Left ventricle myocardium inferior (tissue), 1 donor: ENCODE results near the gene CDK6. TPM values are rescaled to one million over a fixed set of nuclear protein-coding genes. Genes with fewer than 3 reads are reported as not detected.
A peak's percentile ranks its signal among the peaks of the same experiment; 100 is the strongest.

Source experiments
- DNase-seq: peaks from one replicate; pipeline ENCODE4 v3.0.0-alpha.2; 2020
- H3K27ac ChIP-seq: fragments of 200-600 bp; replicated peaks from 2 replicates; pipeline ENCODE4 v1.8.0; 2021
- H3K27me3 ChIP-seq: fragments of 200-600 bp; 2 replicates; pipeline ENCODE4 v1.8.0; 2021; ENCODE audit warnings: low read depth
- H3K36me3 ChIP-seq: fragments of 200-600 bp; 2 replicates; pipeline ENCODE4 v1.8.0; 2021
- H3K4me1 ChIP-seq: fragments of 200-600 bp; 2 replicates; pipeline ENCODE4 v1.8.0; 2021
- H3K4me3 ChIP-seq: fragments of 200-600 bp; 2 replicates; pipeline ENCODE4 v1.8.0; 2021; ENCODE audit warnings: mild to moderate bottlenecking, moderate library complexity
- H3K9me3 ChIP-seq: fragments of 200-600 bp; replicated peaks from 2 replicates; pipeline ENCODE4 v1.8.0; 2021
- CTCF ChIP-seq: fragments of 200-600 bp; IDR thresholded peaks from 2 replicates; pipeline ENCODE4 v1.8.0; 2021; ENCODE audit warnings: antibody characterized with exemption, mild to moderate bottlenecking, borderline replicate concordance
- intact Hi-C: fragments of 100-400 bp; cut with micrococcal nuclease; formaldehyde crosslinking; loops from one replicate; pipeline ENCODE4 v1.11.0; 2022
- total RNA-seq: library from RNA; stranded (reverse); fragmentation: NEBNext Ultra II Directional; extraction: Animal tissue kit (Norgen Biotek cat#: 25700); gene quantifications from one replicate; pipeline ENCODE4 v1.2.1, GENCODE V29; 2021
- donor health status: DM: no; HTN: yes; CAD: no; lungs with severe emphysema.

Gene CDK6
- total RNA-seq, 1 donor from 2014 or later, result 16.5 TPM

- Histone ChIP-seq H3K4me1 (peaks cover 64% of the 10 kb centered on the region), H3K9me3 (peaks cover 4% of the 10 kb centered on the region), H3K27ac (peak overlapping the region; percentile 83), H3K27me3 (no peaks in the 10 kb centered on the region), H3K4me3 (no peak overlapping the region), H3K36me3 (no peaks in the 10 kb centered on the region)
- intact Hi-C loops, result no loop called here
- TF ChIP-seq CTCF, result no peak
- DNase-seq, result no peak
These were observed 202.2 kb downstream of the CDK6 start for GRCh38 chr7:92634205-92634604.

GRCh38 chr7:92633211-92633906, 203.0 kb downstream of the CDK6 start:
- Histone ChIP-seq H3K27me3 (no peaks in the 10 kb centered on the region), H3K4me1 (peaks cover 57% of the 10 kb centered on the region), H3K4me3 (peak overlapping the region; percentile 10), H3K27ac (peak overlapping the region; percentile 83), H3K9me3 (peaks cover 4% of the 10 kb centered on the region), H3K36me3 (no peaks in the 10 kb centered on the region)
- no peak for DNase-seq
- intact Hi-C loops, result no loop called here
- TF ChIP-seq CTCF, result no peak

GRCh38 chr7:92632791-92633190, 203.6 kb downstream of the CDK6 start:
- Histone ChIP-seq H3K4me1 (peaks cover 57% of the 10 kb centered on the region), H3K4me3 (no peak overlapping the region), H3K36me3 (no peaks in the 10 kb centered on the region), H3K27ac (peak overlapping the region; percentile 83), H3K9me3 (peaks cover 4% of the 10 kb centered on the region), H3K27me3 (no peaks in the 10 kb centered on the region)
- intact Hi-C loops, result no loop called here
- no peak for TF ChIP-seq CTCF
- no peak for DNase-seq

GRCh38 chr7:92631850-92632487, 204.4 kb downstream of the CDK6 start:
- H3K27ac ChIP-seq, result peak overlapping the region; percentile 83
- intact Hi-C loops, result no loop called here

More at GRCh38 chr7:92631850-92632487, 204.4 kb downstream of the CDK6 start:
- Histone ChIP-seq H3K4me3 (no peak overlapping the region), H3K4me1 (peaks cover 57% of the 10 kb centered on the region), H3K36me3 (no peaks in the 10 kb centered on the region), H3K9me3 (peaks cover 4% of the 10 kb centered on the region), H3K27me3 (no peaks in the 10 kb centered on the region)
- DNase-seq, result no peak
- TF ChIP-seq CTCF, result no peak
